Stimulated activated naive CD4-positive, alpha-beta T cell treated with Interleukin-2 at 50 U/mL for 16 hours (primary cell): ENCODE data around the gene SUSD3.
"Not testable (repeated sequence)": the region's sequence is repeated elsewhere in the genome, so short reads cannot be mapped to it uniquely, and the experiment has no call there.

Experiments used
- DNase-seq: peaks from one replicate; lab custom pipeline; 2025; lab: John Stamatoyannopoulos, UW

SUSD3 gene

GRCh38 chr9:93112116-93112863 lies 53.8 kb downstream of the SUSD3 start:
- DNase-seq: no peak

GRCh38 chr9:93112864-93113389 lies 54.4 kb downstream of the SUSD3 start:
- DNase-seq: no peak

- DNase-seq: no peak
Measured at GRCh38 chr9:93114169-93114983, 55.9 kb downstream of the SUSD3 start.

DNA sequence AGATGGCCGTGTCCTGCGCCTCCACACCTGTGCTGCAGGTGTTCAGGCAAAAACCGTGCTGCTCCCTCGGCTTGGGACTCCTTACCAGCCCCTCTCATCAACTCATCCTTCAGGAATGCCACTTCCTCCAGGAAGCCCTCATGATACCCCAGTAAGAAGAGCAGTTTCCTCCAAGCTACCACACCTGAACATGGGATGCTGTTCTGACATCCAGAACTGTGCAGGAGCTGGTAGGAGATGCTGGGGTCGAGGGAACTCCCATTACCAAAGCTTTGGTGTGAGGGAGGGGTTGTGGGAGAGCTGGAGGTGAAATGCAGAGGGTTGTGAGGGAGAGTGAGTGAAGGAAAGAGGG lies 56.5 kb downstream of the SUSD3 start:
- no peak for DNase-seq

DNA sequence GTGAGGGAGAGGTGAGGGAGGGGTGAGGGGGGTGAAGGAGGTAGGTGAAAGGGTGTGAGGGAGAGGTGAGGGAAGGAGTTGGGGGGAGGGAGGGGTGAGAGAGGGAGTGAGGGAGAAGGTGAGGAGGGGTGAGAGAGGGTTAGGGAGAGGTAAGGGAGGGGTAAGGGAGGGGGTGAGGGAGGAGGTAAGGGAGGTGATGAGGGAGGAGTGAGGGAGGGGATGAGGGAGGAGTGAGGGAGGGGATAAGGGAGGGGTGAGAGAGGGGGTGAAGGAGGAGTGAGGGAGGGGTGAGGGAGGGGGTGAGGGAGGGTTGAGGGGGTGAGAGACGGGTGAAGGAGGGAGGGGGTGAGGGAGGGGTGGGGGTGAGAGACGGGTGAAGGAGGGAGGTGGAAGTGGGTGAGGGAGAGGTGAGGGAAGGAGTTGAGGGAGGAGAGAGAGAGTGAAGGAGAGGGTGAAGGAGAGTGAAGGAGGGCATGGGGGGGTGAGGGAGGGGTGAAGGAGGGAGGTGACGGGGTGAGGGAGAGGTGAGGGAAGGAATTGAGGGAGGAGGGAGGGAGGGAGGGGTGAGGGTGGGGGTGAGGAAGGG lies 57.1 kb downstream of the SUSD3 start:
- DNase-seq: no peak

DNA sequence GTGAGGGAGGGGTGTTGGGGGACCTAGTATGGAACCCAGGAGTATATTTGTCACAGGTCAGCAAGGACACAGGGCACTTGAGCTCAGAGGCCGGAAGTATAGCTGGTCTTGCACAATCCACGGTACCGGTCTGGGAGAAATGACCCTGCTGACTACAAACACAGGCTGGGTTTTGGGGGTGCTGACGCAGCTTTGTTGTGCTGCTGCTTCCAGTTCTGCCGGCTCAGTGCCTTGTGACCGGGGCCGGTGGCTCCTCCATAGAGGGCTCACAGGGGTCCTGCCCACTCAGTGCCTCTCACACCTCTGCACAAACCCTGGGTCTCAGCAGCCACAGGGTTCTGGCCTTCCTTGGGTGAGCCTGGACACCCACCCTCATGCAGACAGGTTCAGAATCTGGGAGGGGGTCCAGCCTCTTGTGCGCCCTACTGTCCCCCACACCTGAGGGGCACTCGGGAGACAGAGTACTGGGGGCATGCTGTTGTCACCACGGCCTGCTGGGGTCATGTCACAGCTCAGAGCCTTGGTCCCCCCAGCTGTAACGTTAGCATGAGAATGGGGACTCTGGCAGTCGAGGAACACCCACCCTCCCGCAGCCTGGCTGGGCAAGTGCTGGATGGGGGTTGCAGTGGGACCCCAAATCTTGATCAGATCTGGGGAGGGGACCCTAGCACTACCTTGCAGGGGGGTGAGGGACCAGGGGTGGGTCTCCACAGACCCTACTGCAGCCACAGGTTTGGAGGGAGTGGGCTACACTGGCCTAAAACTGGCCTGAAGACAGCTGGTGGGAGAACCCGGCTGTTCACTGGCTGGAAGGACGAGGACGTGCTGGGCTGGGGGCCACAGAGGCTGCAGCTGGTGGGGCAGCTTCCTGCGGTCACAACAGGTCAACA lies 57.8 kb downstream of the SUSD3 start:
- no peak for DNase-seq

DNA sequence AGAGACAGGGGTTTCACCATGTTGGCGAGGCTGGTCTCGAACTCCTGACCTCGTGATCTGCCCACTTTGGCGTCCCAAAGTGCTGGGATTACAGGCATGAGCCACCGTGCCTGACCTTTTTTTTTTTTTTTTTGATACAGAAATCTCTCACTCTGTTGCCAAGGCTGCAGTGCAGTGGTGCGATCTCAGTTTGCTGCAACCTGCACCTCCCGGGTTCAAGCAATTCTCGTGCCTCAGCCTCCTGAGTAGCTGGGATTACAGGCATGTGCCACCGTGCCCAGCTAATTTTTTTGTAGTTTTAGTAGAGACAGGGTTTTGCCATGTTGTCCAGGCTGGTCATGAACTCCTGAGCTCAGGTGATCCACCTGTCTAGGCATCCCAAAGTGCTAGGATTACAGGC lies 59.0 kb downstream of the SUSD3 start:
- not testable (repeated sequence) for DNase-seq

DNA sequence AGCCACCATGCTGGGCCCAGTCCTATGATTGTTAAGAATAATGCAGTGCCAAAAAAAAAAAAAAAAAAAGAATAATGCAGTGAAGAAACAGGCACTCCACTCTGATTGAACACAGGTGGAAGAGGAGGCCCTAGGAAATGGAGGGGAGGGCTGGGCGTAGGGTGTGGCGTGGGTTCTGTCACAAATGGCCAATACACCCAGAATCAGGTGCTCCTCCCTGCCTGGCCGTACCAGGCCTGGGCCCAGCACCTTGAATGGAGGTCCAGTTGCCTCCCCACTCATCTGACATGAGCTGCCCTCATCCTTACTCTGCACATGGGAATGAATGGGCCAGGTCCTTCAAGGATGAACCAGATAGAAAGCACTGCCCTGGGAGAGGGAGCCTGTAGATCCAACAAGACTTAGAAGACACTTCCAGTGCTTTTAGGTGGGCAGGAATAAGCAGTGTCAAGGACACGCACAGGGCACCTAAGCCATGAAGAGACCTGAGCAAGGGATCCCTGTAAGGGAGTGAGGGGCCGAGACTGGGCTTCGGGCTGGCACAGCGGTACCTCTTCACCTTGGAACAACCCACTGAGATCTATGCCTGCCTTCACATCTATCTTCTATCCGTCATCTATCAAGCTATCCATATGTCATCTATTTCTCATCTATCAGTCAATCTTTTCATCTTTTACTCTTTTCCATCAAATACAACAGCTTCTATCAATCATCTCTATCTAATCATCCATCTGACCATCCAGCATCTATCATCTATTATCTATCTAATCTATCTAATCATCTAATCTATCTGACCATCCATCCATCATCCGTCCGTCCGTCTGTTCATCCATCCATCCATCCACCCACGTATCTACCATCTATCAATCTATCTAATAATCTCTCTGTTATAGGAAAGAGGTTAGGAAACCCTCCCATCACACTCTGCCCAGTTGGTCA lies 59.7 kb downstream of the SUSD3 start:
- no peak for DNase-seq

DNA sequence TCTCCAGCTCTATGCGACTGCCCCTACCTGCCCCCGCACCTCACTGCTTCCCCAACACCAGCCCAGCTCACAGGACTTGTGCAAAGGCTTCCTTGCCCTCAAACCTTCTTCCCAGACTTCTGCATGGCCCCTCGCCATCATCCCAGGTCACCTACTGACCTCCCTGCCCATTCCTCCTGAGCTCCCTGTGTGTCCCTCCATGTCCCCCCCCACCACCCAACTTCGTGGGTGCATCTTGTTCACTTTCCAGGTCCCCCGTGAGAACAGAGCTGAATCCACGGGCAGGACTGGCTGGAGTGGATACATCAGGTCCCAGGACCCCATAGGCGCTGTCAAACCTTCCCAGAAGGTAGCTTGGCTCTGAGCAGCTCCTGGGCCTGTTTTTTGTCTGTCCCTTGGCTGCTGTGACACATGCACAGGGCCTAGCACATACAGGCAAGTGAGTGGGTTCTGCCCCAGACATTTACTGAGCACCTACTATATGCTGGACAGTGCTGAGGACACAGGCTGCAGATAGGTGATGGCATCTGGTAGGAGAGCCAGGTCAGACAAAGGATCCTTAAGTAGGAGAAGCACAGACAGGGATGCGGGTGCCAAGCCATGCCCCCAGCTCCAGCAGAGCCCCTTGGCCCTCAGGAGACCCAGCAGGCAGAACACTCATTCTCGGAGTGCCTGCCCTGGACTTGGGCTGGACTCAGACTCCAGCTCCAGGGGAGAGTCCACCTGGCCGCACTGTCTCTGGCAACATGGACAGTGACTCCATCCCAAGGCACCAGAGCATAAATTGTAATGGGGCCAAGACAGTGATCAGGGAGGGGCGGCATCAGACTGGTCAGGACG lies 60.6 kb downstream of the SUSD3 start:
- DNase-seq: no peak

GRCh38 chr9:93119703-93119952 lies 61.1 kb downstream of the SUSD3 start:
- no peak for DNase-seq

- peak; percentile 11 for DNase-seq
Measured at GRCh38 chr9:93119953-93120845, 61.7 kb downstream of the SUSD3 start.

- DNase-seq: no peak
Measured at GRCh38 chr9:93120846-93121315, 62.4 kb downstream of the SUSD3 start.

GRCh38 chr9:93121316-93122241 lies 63.1 kb downstream of the SUSD3 start:
- DNase-seq: no peak

- DNase-seq: no peak
Measured at GRCh38 chr9:93122721-93123221, 64.3 kb downstream of the SUSD3 start.

GRCh38 chr9:93123561-93124283 lies 65.2 kb downstream of the SUSD3 start:
- no peak for DNase-seq

- no peak for DNase-seq
Measured at GRCh38 chr9:93124793-93125192, 66.3 kb downstream of the SUSD3 start.

DNA sequence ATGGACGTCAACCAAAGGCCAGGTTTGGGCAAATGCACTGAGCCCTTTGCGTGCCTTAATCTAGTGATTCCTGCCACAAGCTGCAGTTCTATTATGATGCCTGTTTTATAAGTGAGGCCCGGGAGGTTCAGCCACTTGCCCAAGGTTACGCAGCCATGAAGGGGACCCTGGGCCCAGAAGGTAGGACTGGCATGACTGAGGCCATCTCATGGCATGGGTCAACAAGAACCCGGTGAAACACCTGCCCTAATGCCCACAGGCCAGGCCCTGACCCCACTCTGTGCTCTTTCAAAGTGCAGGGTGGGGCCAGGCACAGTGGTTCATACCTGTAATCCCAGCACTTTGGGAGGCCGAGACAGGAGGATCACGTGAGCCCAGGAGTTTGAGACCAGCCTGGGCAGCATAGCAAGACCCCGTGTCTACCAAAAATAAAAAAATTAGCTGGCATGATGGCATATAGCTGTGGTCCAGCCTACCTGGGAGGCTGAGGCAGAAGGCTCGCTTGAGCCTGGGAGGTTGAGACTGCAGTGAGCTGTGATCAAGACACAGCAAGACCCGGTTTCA lies 66.9 kb downstream of the SUSD3 start:
- no peak for DNase-seq
